Measurements from ENCODE around the gene LINGO1.
A peak's percentile ranks its signal among the peaks of the same experiment; 100 is the strongest.

DNA sequence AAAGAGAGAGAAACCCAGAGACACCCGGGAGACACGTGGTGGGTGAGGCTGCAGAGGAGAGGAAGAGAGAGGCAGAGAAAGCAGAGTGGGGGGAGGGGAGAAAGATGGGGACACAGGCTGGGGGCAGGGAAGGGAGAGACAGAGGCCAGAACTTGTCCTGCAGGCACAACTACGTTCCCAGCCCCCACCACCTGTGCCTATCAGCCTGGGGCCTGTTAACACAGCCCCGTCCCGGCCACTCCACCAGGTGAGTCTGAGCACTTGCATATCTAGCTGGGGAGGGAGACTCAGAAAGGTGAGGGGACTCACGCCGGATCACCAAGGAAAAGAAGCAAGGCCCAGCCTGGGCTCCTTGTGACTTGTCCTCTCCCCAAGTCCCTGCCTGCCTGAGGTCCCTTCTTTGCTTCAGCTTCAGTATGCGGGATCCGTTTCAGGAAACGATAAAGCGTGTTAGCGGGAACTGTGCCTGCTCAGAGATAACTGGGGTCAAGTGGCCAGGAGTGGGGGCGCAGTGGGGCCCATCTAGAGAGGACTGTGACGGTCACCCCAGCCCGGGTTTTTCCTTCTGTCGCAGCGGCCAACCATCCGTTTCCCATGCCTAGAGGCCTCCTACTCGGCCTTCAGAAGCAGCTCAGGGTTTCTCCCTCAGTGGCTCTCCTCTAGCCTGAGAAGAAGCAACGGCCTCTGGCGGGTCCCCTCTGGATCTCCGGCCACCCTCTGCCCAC lies 10.3 kb downstream of the LINGO1 start:
- TF ChIP-seq, protein P1, sequence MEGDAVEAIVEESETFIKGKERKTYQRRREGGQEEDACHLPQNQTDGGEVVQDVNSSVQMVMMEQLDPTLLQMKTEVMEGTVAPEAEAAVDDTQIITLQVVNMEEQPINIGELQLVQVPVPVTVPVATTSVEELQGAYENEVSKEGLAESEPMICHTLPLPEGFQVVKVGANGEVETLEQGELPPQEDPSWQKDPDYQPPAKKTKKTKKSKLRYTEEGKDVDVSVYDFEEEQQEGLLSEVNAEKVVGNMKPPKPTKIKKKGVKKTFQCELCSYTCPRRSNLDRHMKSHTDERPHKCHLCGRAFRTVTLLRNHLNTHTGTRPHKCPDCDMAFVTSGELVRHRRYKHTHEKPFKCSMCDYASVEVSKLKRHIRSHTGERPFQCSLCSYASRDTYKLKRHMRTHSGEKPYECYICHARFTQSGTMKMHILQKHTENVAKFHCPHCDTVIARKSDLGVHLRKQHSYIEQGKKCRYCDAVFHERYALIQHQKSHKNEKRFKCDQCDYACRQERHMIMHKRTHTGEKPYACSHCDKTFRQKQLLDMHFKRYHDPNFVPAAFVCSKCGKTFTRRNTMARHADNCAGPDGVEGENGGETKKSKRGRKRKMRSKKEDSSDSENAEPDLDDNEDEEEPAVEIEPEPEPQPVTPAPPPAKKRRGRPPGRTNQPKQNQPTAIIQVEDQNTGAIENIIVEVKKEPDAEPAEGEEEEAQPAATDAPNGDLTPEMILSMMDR (IDR thresholded peaks at IDR 0.05 in 2 of 3, conservative IDR thresholded peaks at IDR 0.05 in 1 of 3; ENCODE audit: insufficient read depth in 2 of 3, low read depth in 1 of 3, low read length in 3 of 3) = no peak
- peak; percentile 40; the same call in 1 of the 2 replicates for TF ChIP-seq EP300 (IDR thresholded peaks at IDR 0.05; ENCODE audit: low read length)
- no peak for TF ChIP-seq KAT7 (CRISPR knock-in tag; IDR thresholded peaks at IDR 0.05; ENCODE audit: borderline replicate concordance)
- no peak for TF ChIP-seq YY1 (IDR thresholded peaks at IDR 0.05; ENCODE audit: borderline replicate concordance in 1 of 3, control insufficient read depth in 1 of 3, extremely low read depth in 1 of 3, insufficient read depth in 3 of 3, insufficient read length in 1 of 3, insufficient replicate concordance in 2 of 3, low read depth in 1 of 3, low read length in 2 of 3)
- no peak for TF ChIP-seq POLR2A (conservative IDR thresholded peaks at IDR 0.05)
- TF ChIP-seq, protein P2, sequence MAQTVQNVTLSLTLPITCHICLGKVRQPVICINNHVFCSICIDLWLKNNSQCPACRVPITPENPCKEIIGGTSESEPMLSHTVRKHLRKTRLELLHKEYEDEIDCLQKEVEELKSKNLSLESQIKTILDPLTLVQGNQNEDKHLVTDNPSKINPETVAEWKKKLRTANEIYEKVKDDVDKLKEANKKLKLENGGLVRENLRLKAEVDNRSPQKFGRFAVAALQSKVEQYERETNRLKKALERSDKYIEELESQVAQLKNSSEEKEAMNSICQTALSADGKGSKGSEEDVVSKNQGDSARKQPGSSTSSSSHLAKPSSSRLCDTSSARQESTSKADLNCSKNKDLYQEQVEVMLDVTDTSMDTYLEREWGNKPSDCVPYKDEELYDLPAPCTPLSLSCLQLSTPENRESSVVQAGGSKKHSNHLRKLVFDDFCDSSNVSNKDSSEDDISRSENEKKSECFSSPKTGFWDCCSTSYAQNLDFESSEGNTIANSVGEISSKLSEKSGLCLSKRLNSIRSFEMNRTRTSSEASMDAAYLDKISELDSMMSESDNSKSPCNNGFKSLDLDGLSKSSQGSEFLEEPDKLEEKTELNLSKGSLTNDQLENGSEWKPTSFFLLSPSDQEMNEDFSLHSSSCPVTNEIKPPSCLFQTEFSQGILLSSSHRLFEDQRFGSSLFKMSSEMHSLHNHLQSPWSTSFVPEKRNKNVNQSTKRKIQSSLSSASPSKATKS (CRISPR knock-in tag; IDR thresholded peaks at IDR 0.05) = no peak
- TF ChIP-seq NEUROD1 (IDR thresholded peaks at IDR 0.05; ENCODE audit: borderline replicate concordance, low read depth, low read length, partially characterized antibody) = no peak
- no peak for TF ChIP-seq KDM5B (IDR thresholded peaks at IDR 0.05; ENCODE audit: insufficient replicate concordance, low read depth, low read length)
- TF ChIP-seq FOXJ3 (CRISPR knock-in tag; IDR thresholded peaks at IDR 0.05) = no peak
